SHP77 (cell line): ENCODE measurements around the gene PRSS57.
"Not testable (repeated sequence)": the region's sequence is repeated elsewhere in the genome, so short reads cannot be mapped to it uniquely, and the experiment has no call there.

Source experiments
- DNase-seq, 2 experiments: peaks; one replicate each; lab custom pipeline; 2025; lab: John Stamatoyannopoulos, UW

Gene PRSS57

GRCh38 chr19:674282-675151 is 20.7 kb downstream of the PRSS57 start:
- no peak for DNase-seq

- DNase-seq: no peak
These were observed 24.6 kb downstream of the PRSS57 start for GRCh38 chr19:670609-671075.

GRCh38 chr19:668675-669434 is 26.4 kb downstream of the PRSS57 start:
- DNase-seq: not testable (repeated sequence)

GRCh38 chr19:666985-667573 is 28.2 kb downstream of the PRSS57 start:
- DNase-seq: not testable (repeated sequence)

GRCh38 chr19:664913-665443 is 30.3 kb downstream of the PRSS57 start:
- DNase-seq: peak; percentile 79 to 80

GRCh38 chr19:663682-664117 is 31.6 kb downstream of the PRSS57 start:
- no peak for DNase-seq

- peak; percentile 75 to 93 for DNase-seq
These were observed 32.1 kb downstream of the PRSS57 start, which contains the start of gene RNF126 for GRCh38 chr19:662962-663681. RNF126 (minus strand) TSS chr19:663214; CDS start chr19:663121, 93 bp downstream.

- DNase-seq: peak in 1 of 2 experiments; percentile 30
These were observed 32.9 kb downstream of the PRSS57 start for GRCh38 chr19:662207-662961.

- no peak for DNase-seq
These were observed 33.6 kb downstream of the PRSS57 start for GRCh38 chr19:661427-662196.

- DNase-seq: no peak
These were observed 34.3 kb downstream of the PRSS57 start for GRCh38 chr19:660793-661426.

- DNase-seq: no peak
These were observed 36.1 kb downstream of the PRSS57 start for GRCh38 chr19:658916-659839.

GRCh38 chr19:658059-658839 is 37.0 kb downstream of the PRSS57 start:
- no peak for DNase-seq

- DNase-seq: no peak
These were observed 37.6 kb downstream of the PRSS57 start for GRCh38 chr19:657611-658010.

GRCh38 chr19:656751-657559 is 38.3 kb downstream of the PRSS57 start:
- no peak for DNase-seq

GRCh38 chr19:655691-656090 is 39.6 kb downstream of the PRSS57 start:
- DNase-seq: no peak

- no peak for DNase-seq
These were observed 41.8 kb downstream of the PRSS57 start for GRCh38 chr19:653425-653824.
